ENCODE data around the gene TTR.

Gene TTR

DNA sequence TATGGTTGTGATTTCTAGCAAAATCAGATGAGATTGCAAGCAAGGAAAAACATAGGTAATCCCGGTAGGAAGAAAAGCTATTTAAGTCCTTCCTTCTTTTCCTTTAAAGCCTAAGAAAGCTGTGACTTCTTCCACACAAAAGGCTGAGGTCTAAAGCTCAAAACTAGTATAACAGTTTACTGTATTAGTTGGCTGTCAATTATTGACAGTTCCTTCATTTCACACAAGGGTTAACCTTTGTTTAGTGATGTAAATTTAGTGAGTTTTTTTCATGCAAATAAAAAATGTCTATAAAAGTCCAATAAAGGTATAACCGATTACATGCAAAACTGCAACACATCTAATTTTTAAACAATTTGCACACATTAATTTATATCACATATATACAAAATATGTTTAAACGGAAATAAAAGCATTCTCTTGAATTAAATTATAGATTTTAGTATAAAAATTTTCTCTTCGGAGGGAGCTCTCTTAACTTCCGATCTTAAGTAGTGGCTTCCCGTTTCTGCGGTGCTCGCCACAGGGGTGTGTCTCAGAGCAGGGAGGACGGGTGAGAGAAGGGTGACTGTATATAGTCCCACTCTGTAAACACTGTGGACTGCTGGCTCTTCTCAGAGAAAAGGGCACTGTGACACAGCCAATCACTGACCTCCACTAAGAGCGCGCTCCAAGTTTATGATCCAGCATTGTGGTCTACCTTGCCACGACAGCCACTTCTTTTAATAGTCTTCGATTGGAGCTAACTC is 33.4 kb downstream of the TTR start:
- TF ChIP-seq CREB1 (IDR thresholded peaks at IDR 0.05; ENCODE audit: low read depth) (no peak), TAF1 (IDR thresholded peaks at IDR 0.05; ENCODE audit: low read depth) (no peak), ZBTB7A (IDR thresholded peaks at IDR 0.05; ENCODE audit: low read depth) (no peak)

DNA sequence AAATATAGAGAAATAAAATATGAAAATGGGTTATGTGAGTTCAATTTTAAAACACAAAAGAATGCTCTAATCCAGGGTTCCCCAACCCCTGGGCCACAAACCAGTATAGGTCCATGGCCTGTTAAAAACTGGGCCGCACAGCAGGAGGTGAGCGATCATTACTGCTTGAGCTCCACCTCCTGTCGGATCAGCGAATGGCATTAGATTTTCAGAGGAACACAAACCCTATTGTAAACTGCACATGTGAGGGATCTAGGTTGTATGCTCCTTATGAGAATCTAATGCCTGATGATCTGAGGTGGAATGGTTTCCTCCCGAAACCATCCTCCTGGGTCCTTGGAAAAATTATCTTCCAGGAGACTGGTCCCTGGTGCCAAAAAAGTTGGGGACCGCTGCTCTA is 34.7 kb downstream of the TTR start:
- TF ChIP-seq FOXM1 (IDR thresholded peaks at IDR 0.05; ENCODE audit: borderline replicate concordance, low read depth) (no peak), TAF1 (IDR thresholded peaks at IDR 0.05; ENCODE audit: low read depth) (no peak), ZBTB7A (IDR thresholded peaks at IDR 0.05; ENCODE audit: low read depth) (no peak), EP300 (IDR thresholded peaks at IDR 0.05; ENCODE audit: borderline replicate concordance) (no peak), TCF12 (IDR thresholded peaks at IDR 0.05; ENCODE audit: low read depth) (no peak), CEBPB (IDR thresholded peaks at IDR 0.05) (no peak), YY1 (IDR thresholded peaks at IDR 0.05; ENCODE audit: low read depth) (no peak), RAD21 (IDR thresholded peaks at IDR 0.05; ENCODE audit: low read depth) (no peak)
- TF ChIP-seq, protein P1, sequence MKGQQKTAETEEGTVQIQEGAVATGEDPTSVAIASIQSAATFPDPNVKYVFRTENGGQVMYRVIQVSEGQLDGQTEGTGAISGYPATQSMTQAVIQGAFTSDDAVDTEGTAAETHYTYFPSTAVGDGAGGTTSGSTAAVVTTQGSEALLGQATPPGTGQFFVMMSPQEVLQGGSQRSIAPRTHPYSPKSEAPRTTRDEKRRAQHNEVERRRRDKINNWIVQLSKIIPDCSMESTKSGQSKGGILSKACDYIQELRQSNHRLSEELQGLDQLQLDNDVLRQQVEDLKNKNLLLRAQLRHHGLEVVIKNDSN (IDR thresholded peaks at IDR 0.05), result no peak

DNA sequence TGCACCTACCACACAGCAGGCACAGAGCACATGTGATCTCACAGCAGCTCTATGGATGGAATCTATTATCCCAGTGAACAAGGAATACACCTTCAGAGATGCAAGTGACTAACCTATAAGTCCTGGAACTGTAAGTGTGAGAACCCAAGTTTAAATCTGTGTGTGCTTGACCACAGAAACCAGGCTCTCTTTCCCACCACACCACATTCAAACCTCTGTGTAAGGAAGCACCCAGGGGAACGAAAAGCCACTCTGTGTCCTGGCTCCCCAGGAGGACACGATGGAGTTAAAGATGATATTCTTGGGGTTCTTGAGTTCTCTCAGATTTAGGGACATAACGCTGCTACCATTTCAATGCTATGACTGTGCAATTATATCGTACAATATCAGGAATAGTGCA is 38.9 kb downstream of the TTR start:
- TF ChIP-seq, protein P2, sequence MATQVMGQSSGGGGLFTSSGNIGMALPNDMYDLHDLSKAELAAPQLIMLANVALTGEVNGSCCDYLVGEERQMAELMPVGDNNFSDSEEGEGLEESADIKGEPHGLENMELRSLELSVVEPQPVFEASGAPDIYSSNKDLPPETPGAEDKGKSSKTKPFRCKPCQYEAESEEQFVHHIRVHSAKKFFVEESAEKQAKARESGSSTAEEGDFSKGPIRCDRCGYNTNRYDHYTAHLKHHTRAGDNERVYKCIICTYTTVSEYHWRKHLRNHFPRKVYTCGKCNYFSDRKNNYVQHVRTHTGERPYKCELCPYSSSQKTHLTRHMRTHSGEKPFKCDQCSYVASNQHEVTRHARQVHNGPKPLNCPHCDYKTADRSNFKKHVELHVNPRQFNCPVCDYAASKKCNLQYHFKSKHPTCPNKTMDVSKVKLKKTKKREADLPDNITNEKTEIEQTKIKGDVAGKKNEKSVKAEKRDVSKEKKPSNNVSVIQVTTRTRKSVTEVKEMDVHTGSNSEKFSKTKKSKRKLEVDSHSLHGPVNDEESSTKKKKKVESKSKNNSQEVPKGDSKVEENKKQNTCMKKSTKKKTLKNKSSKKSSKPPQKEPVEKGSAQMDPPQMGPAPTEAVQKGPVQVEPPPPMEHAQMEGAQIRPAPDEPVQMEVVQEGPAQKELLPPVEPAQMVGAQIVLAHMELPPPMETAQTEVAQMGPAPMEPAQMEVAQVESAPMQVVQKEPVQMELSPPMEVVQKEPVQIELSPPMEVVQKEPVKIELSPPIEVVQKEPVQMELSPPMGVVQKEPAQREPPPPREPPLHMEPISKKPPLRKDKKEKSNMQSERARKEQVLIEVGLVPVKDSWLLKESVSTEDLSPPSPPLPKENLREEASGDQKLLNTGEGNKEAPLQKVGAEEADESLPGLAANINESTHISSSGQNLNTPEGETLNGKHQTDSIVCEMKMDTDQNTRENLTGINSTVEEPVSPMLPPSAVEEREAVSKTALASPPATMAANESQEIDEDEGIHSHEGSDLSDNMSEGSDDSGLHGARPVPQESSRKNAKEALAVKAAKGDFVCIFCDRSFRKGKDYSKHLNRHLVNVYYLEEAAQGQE (IDR thresholded peaks at IDR 0.05; ENCODE audit: low read depth), result no peak
- TF ChIP-seq, protein P1 (IDR thresholded peaks at IDR 0.05), result no peak
- TF ChIP-seq TCF12 (IDR thresholded peaks at IDR 0.05; ENCODE audit: low read depth) (no peak), FOXM1 (IDR thresholded peaks at IDR 0.05; ENCODE audit: borderline replicate concordance, low read depth) (no peak), EGR1 (IDR thresholded peaks at IDR 0.05) (no peak), YY1 (IDR thresholded peaks at IDR 0.05; ENCODE audit: low read depth) (no peak), TEAD4 (IDR thresholded peaks at IDR 0.05) (no peak), CEBPB (IDR thresholded peaks at IDR 0.05) (no peak), NFIC (IDR thresholded peaks at IDR 0.05) (no peak), RAD21 (IDR thresholded peaks at IDR 0.05; ENCODE audit: low read depth) (no peak), TAF1 (IDR thresholded peaks at IDR 0.05; ENCODE audit: low read depth) (no peak), CREB1 (IDR thresholded peaks at IDR 0.05; ENCODE audit: low read depth) (no peak), ZBTB7A (IDR thresholded peaks at IDR 0.05; ENCODE audit: low read depth) (no peak)
- TF ChIP-seq, protein P3, sequence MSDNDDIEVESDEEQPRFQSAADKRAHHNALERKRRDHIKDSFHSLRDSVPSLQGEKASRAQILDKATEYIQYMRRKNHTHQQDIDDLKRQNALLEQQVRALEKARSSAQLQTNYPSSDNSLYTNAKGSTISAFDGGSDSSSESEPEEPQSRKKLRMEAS (IDR thresholded peaks at IDR 0.05), result no peak

DNA sequence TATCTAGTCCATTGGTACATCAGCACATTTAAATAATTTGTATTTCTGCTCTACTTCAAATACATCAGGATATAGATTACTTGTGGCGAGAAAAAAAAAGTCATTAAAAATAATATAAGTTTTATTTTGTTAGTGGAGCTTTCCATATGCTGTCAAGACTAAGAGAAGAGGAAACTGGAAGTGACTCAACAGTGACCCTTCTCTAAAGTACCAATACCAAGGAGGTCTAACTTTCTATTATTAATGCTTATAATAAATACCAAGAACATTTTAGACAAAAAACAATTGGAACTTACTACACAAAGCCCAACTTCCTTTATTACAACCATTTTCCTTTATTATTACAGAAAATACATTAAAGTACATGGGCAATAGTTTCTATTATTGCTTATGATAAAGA is 39.8 kb downstream of the TTR start:
- TF ChIP-seq, protein P2 (IDR thresholded peaks at IDR 0.05; ENCODE audit: low read depth), result no peak
- TF ChIP-seq TEAD4 (IDR thresholded peaks at IDR 0.05) (no peak), RAD21 (IDR thresholded peaks at IDR 0.05; ENCODE audit: low read depth) (no peak), FOXM1 (IDR thresholded peaks at IDR 0.05; ENCODE audit: borderline replicate concordance, low read depth) (no peak), EP300 (IDR thresholded peaks at IDR 0.05; ENCODE audit: borderline replicate concordance) (no peak), CEBPB (IDR thresholded peaks at IDR 0.05) (no peak), NFIC (IDR thresholded peaks at IDR 0.05) (no peak), ZBTB7A (IDR thresholded peaks at IDR 0.05; ENCODE audit: low read depth) (no peak), CREB1 (IDR thresholded peaks at IDR 0.05; ENCODE audit: low read depth) (no peak), EGR1 (IDR thresholded peaks at IDR 0.05) (no peak), YY1 (IDR thresholded peaks at IDR 0.05; ENCODE audit: low read depth) (no peak), TCF12 (IDR thresholded peaks at IDR 0.05; ENCODE audit: low read depth) (no peak), TAF1 (IDR thresholded peaks at IDR 0.05; ENCODE audit: low read depth) (no peak)
- TF ChIP-seq, protein P1 (IDR thresholded peaks at IDR 0.05), result no peak
- TF ChIP-seq, protein P3 (IDR thresholded peaks at IDR 0.05), result no peak

DNA sequence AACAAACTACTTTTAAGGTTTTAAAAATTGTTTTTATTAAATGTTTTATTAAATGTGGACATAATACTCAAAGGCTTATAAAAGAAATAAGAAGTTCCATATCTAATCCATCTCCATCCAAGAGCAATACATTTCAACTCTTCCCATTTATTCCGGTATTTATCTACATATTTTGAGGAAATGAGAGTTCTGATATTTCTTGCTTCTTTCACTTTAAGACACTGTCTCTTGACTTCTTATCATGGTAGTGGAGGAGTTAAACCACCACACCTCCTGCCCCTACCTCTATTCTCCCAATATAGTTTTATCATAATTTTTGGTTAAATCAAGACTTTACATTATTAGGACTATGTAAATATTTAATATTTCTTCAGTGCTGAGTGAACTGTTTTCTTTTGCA is 40.7 kb downstream of the TTR start:
- TF ChIP-seq NFIC (IDR thresholded peaks at IDR 0.05) (no peak), CEBPB (IDR thresholded peaks at IDR 0.05) (no peak), EP300 (IDR thresholded peaks at IDR 0.05; ENCODE audit: borderline replicate concordance) (no peak)

Measured in Ishikawa (cell line).